ENCODE measurements around the gene RASSF5. TPM values are rescaled to one million over a fixed set of nuclear protein-coding genes. Genes with fewer than 3 reads are reported as not detected.

Gene RASSF5
- total RNA-seq, 1 experiment from 2014 or later = 2.1 TPM

GRCh38 chr1:206612129-206612876 is 105.0 kb downstream of the RASSF5 start, which contains the start of gene EIF2D (continued):
- TF ChIP-seq, protein P1, sequence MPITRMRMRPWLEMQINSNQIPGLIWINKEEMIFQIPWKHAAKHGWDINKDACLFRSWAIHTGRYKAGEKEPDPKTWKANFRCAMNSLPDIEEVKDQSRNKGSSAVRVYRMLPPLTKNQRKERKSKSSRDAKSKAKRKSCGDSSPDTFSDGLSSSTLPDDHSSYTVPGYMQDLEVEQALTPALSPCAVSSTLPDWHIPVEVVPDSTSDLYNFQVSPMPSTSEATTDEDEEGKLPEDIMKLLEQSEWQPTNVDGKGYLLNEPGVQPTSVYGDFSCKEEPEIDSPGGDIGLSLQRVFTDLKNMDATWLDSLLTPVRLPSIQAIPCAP (CRISPR knock-in tag; IDR thresholded peaks at IDR 0.05) = peak; percentile 70; the same call in 1 of the 2 replicates
- TF ChIP-seq OVOL2 (CRISPR knock-in tag; IDR thresholded peaks at IDR 0.05; ENCODE audit: borderline replicate concordance) (no peak), TEAD1 (CRISPR knock-in tag; IDR thresholded peaks at IDR 0.05) (peak; percentile 83; the same call in 1 of the 2 replicates), ZBTB43 (CRISPR knock-in tag; IDR thresholded peaks at IDR 0.05) (peak; percentile 93), ZNF396 (CRISPR knock-in tag; IDR thresholded peaks at IDR 0.05; ENCODE audit: borderline replicate concordance) (no peak), ZNF263 (CRISPR knock-in tag; IDR thresholded peaks at IDR 0.05; ENCODE audit: low read depth) (no peak), JUN (CRISPR knock-in tag; IDR thresholded peaks at IDR 0.05) (peak; percentile 74; the same call in 1 of the 2 replicates), ZNF671 (CRISPR knock-in tag; IDR thresholded peaks at IDR 0.05) (no peak), GTF2I (CRISPR knock-in tag; conservative IDR thresholded peaks at IDR 0.05) (no peak), MLX (CRISPR knock-in tag; IDR thresholded peaks at IDR 0.05) (no peak), ZNF423 (CRISPR knock-in tag; IDR thresholded peaks at IDR 0.05) (no peak), ZNF138 (CRISPR knock-in tag; conservative IDR thresholded peaks at IDR 0.05) (no peak), SP1 (CRISPR knock-in tag; conservative IDR thresholded peaks at IDR 0.05) (peak; percentile 89), ZNF232 (CRISPR knock-in tag; IDR thresholded peaks at IDR 0.05) (no peak), KAT7 (CRISPR knock-in tag; IDR thresholded peaks at IDR 0.05; ENCODE audit: borderline replicate concordance) (0 out of 2 replicates have a peak, but pooled peaks have one; percentile 63), ZNF219 (CRISPR knock-in tag; IDR thresholded peaks at IDR 0.05; ENCODE audit: borderline replicate concordance) (no peak), USF1 (CRISPR knock-in tag; IDR thresholded peaks at IDR 0.05) (peak; percentile 43; the same call in 1 of the 2 replicates), EMX1 (CRISPR knock-in tag; IDR thresholded peaks at IDR 0.05) (no peak), STAT6 (CRISPR knock-in tag; conservative IDR thresholded peaks at IDR 0.05; ENCODE audit: low read depth) (no peak), ERG (CRISPR knock-in tag; IDR thresholded peaks at IDR 0.05) (no peak), RELA (CRISPR knock-in tag; IDR thresholded peaks at IDR 0.05; ENCODE audit: borderline replicate concordance) (no peak), FOXP1 (CRISPR knock-in tag; IDR thresholded peaks at IDR 0.05; ENCODE audit: borderline replicate concordance) (peak; percentile 95), SMAD3 (CRISPR knock-in tag; IDR thresholded peaks at IDR 0.05; ENCODE audit: borderline replicate concordance) (no peak)
- TF ChIP-seq, protein P2, sequence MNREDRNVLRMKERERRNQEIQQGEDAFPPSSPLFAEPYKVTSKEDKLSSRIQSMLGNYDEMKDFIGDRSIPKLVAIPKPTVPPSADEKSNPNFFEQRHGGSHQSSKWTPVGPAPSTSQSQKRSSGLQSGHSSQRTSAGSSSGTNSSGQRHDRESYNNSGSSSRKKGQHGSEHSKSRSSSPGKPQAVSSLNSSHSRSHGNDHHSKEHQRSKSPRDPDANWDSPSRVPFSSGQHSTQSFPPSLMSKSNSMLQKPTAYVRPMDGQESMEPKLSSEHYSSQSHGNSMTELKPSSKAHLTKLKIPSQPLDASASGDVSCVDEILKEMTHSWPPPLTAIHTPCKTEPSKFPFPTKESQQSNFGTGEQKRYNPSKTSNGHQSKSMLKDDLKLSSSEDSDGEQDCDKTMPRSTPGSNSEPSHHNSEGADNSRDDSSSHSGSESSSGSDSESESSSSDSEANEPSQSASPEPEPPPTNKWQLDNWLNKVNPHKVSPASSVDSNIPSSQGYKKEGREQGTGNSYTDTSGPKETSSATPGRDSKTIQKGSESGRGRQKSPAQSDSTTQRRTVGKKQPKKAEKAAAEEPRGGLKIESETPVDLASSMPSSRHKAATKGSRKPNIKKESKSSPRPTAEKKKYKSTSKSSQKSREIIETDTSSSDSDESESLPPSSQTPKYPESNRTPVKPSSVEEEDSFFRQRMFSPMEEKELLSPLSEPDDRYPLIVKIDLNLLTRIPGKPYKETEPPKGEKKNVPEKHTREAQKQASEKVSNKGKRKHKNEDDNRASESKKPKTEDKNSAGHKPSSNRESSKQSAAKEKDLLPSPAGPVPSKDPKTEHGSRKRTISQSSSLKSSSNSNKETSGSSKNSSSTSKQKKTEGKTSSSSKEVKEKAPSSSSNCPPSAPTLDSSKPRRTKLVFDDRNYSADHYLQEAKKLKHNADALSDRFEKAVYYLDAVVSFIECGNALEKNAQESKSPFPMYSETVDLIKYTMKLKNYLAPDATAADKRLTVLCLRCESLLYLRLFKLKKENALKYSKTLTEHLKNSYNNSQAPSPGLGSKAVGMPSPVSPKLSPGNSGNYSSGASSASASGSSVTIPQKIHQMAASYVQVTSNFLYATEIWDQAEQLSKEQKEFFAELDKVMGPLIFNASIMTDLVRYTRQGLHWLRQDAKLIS (CRISPR knock-in tag; IDR thresholded peaks at IDR 0.05; ENCODE audit: borderline replicate concordance) = no peak; the same call in 1 of the 2 replicates
- TF ChIP-seq, protein P3, sequence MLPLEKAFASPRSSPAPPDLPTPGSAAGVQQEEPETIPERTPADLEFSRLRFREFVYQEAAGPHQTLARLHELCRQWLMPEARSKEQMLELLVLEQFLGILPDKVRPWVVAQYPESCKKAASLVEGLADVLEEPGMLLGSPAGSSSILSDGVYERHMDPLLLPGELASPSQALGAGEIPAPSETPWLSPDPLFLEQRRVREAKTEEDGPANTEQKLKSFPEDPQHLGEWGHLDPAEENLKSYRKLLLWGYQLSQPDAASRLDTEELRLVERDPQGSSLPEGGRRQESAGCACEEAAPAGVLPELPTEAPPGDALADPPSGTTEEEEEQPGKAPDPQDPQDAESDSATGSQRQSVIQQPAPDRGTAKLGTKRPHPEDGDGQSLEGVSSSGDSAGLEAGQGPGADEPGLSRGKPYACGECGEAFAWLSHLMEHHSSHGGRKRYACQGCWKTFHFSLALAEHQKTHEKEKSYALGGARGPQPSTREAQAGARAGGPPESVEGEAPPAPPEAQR (CRISPR knock-in tag; IDR thresholded peaks at IDR 0.05) = no peak

Data from WTC11 (cell line).